ENCODE data around the gene MYH4.

DNA sequence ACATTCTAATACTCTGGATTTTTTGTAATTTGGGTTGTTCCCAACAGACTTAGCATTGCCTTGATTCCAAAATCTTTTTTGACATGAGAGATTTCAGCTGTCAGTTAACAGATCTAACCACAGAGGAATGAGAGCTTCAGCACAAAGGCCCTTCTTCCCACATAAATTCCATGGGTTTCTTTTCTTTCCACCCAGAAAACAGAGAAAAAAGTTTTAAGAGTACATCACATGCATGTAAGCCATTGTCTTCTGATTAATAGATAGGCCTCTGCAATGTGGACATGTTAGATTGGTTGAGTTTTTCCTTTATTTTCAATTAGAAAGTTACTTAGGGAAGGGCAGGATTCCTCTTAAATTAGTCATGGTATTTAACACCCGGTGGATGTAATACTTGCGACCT, 48.5 kb downstream of the MYH4 start:
- TF ChIP-seq, protein P1, sequence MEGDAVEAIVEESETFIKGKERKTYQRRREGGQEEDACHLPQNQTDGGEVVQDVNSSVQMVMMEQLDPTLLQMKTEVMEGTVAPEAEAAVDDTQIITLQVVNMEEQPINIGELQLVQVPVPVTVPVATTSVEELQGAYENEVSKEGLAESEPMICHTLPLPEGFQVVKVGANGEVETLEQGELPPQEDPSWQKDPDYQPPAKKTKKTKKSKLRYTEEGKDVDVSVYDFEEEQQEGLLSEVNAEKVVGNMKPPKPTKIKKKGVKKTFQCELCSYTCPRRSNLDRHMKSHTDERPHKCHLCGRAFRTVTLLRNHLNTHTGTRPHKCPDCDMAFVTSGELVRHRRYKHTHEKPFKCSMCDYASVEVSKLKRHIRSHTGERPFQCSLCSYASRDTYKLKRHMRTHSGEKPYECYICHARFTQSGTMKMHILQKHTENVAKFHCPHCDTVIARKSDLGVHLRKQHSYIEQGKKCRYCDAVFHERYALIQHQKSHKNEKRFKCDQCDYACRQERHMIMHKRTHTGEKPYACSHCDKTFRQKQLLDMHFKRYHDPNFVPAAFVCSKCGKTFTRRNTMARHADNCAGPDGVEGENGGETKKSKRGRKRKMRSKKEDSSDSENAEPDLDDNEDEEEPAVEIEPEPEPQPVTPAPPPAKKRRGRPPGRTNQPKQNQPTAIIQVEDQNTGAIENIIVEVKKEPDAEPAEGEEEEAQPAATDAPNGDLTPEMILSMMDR (conservative IDR thresholded peaks at IDR 0.05 in 1 of 2, IDR thresholded peaks at IDR 0.05 in 1 of 2; ENCODE audit: extremely low read depth in 1 of 2, insufficient read depth in 1 of 2, low read depth in 1 of 2, low read length in 2 of 2), result no peak
- TF ChIP-seq EZH2 (IDR thresholded peaks at IDR 0.05; ENCODE audit: borderline replicate concordance, low read length), result no peak

Measured in mammary epithelial cell (primary cell).